WTC11 (cell line): Measurements from ENCODE around the gene ZNRF1. TPM values are rescaled to one million over a fixed set of nuclear protein-coding genes. Genes with fewer than 3 reads are reported as not detected.

Experiments
- ATAC-seq: fragments of 200-7000 bp; cut with Tn5 transposase; 2 replicates; pipeline ENCODE4 v1.10.0; 2021; ENCODE audit warnings: mild to moderate bottlenecking, moderate library complexity
- CTCF ChIA-PET: fragments of 300-600 bp; sonication (Branson Sonifier 250); formaldehyde crosslinking; loops from one replicate; lab custom pipeline; 2021; ENCODE audit warnings: antibody characterized with exemption; lab: Charles Lee
- POLR2A ChIA-PET: fragments of 350-600 bp; sonication (Branson Sonifier 250); formaldehyde crosslinking; loops from one replicate; lab custom pipeline; 2021; ENCODE audit warnings: antibody characterized with exemption; lab: Charles Lee
- DNase-seq: peaks from one replicate; pipeline ENCODE4 v3.0.0; 2021; ENCODE audit warnings: low spot score
- H3K27ac Mint-ChIP-seq: 2 replicates; pipeline ENCODE4 v1.8.0; 2021; ENCODE audit warnings: mixed read lengths
- H3K27me3 Mint-ChIP-seq: 2 replicates; pipeline ENCODE4 v1.8.0; 2021; ENCODE audit warnings: low read depth, mild to moderate bottlenecking, moderate library complexity, mixed read lengths
- H3K36me3 Mint-ChIP-seq: 2 replicates; pipeline ENCODE4 v1.8.0; 2021; ENCODE audit warnings: mixed read lengths
- H3K4me1 Mint-ChIP-seq: 2 replicates; pipeline ENCODE4 v1.8.0; 2022; ENCODE audit warnings: mixed read lengths
- H3K4me3 Mint-ChIP-seq: 2 replicates; pipeline ENCODE4 v1.8.0; 2021; ENCODE audit warnings: mild to moderate bottlenecking, moderate library complexity, mixed read lengths
- H3K9me3 Mint-ChIP-seq: 2 replicates; pipeline ENCODE4 v1.8.0; 2021; ENCODE audit warnings: mixed read lengths
- ATF1 ChIP-seq: sonication (generic); formaldehyde crosslinking; IDR thresholded peaks from 2 replicates; pipeline ENCODE4 v1.8.1; 2023; ENCODE audit warnings: mild to moderate bottlenecking, moderate library complexity, missing genetic modification reagents
- E2F5 ChIP-seq: sonication (generic); formaldehyde crosslinking; IDR thresholded peaks from 2 replicates; pipeline ENCODE4 v1.8.1; 2022; ENCODE audit warnings: mild to moderate bottlenecking, moderate library complexity, missing genetic modification reagents
- GABPB1 ChIP-seq: sonication (generic); formaldehyde crosslinking; IDR thresholded peaks from 2 replicates; pipeline ENCODE4 v1.8.1; 2023; ENCODE audit warnings: mild to moderate bottlenecking, missing genetic modification reagents
- NR1H2 ChIP-seq: sonication (generic); formaldehyde crosslinking; IDR thresholded peaks from 2 replicates; pipeline ENCODE4 v1.9.0; 2021; ENCODE audit warnings: mild to moderate bottlenecking, moderate library complexity, missing genetic modification reagents
- STAT6 ChIP-seq: sonication (generic); formaldehyde crosslinking; conservative IDR thresholded peaks from 2 replicates; pipeline ENCODE4 v1.8.1; 2023; ENCODE audit warnings: mild to moderate bottlenecking, low read depth, missing genetic modification reagents, moderate library complexity
- USF1 ChIP-seq: sonication (generic); formaldehyde crosslinking; IDR thresholded peaks from 2 replicates; pipeline ENCODE4 v1.8.0; 2022; ENCODE audit warnings: mild to moderate bottlenecking, missing genetic modification reagents
- ZNF281 ChIP-seq: sonication (generic); formaldehyde crosslinking; IDR thresholded peaks from 2 replicates; pipeline ENCODE4 v1.8.0; 2023; ENCODE audit warnings: mild to moderate bottlenecking, missing genetic modification reagents
- ZNF396 ChIP-seq: fragments of 250-450 bp; sonication (Bioruptor Pico); IDR thresholded peaks from 2 replicates; pipeline ENCODE4 v1.8.0; 2021; ENCODE audit warnings: mild to moderate bottlenecking, moderate library complexity, borderline replicate concordance
- total RNA-seq: library from RNA; stranded (reverse); gene quantifications from 3 replicates; pipeline ENCODE4 v1.2.3, GENCODE V29; 2021

Gene ZNRF1
- total RNA-seq, 1 experiment from 2014 or later: 47.6 TPM

GRCh38 chr16:74991268-74991592, 7.6 kb upstream of the ZNRF1 start:
- Mint-ChIP-seq H3K4me1 (peaks cover 15% of the 10 kb centered on the region), H3K36me3 (no peaks in the 10 kb centered on the region), H3K27ac (no peak overlapping the region), H3K9me3 (0 out of 2 replicates have a peak, but pooled peaks cover 4% of the 10 kb centered on the region), H3K4me3 (no peak overlapping the region), H3K27me3 (no peaks in the 10 kb centered on the region; the same call in 1 of the 2 replicates)
- TF ChIP-seq USF1 (CRISPR knock-in tag) (no peak), NR1H2 (no peak)
- no peak for ATAC-seq
- ChIA-PET CTCF (interaction anchor here (0.9 to 2.1 kb wide), 4 partner anchors 8 to 178 kb away, joined by 3 to 13 read pairs (median 4); no protein-coding TSS in a partner anchor), POLR2A (no interaction called here)
- DNase-seq: no peak

GRCh38 chr16:74991593-74992403, 7.0 kb upstream of the ZNRF1 start:
- ATAC-seq (peak; percentile 28; the same call in 1 of the 2 replicates), DNase-seq (no peak)
- H3K4me1 Mint-ChIP-seq: peaks cover 15% of the 10 kb centered on the region
- H3K27ac Mint-ChIP-seq: no peak overlapping the region
- no peaks in the 10 kb centered on the region; the same call in 1 of the 2 replicates for H3K27me3 Mint-ChIP-seq
- CTCF ChIA-PET: interaction anchor here (0.9 to 2.1 kb wide), 5 partner anchors 9 to 178 kb away, joined by 3 to 13 read pairs (median 4); no protein-coding TSS in a partner anchor
- POLR2A ChIA-PET: no interaction called here
- H3K36me3 Mint-ChIP-seq: no peaks in the 10 kb centered on the region
- H3K9me3 Mint-ChIP-seq: 0 out of 2 replicates have a peak, but pooled peaks cover 4% of the 10 kb centered on the region
- H3K4me3 Mint-ChIP-seq: no peak overlapping the region
- TF ChIP-seq ZNF396 (CRISPR knock-in tag) (no peak), GABPB1 (CRISPR knock-in tag) (peak; percentile 50)
- TF ChIP-seq, all 79 proteins: peak for 1

GRCh38 chr16:74995986-74996385, 2.8 kb upstream of the ZNRF1 start:
- CTCF ChIA-PET: no interaction called here
- peaks cover 5% of the 10 kb centered on the region for H3K27me3 Mint-ChIP-seq
- no peak for DNase-seq
- 0 out of 2 replicates have a peak, but pooled peaks cover 4% of the 10 kb centered on the region for H3K9me3 Mint-ChIP-seq
- POLR2A ChIA-PET: no interaction called here
- peaks cover 35% of the 10 kb centered on the region for H3K4me1 Mint-ChIP-seq
- TF ChIP-seq ZNF281 (no peak), E2F5 (no peak), ATF1 (no peak)
- no peak overlapping the region for H3K27ac Mint-ChIP-seq
- no peak for ATAC-seq
- no peak overlapping the region for H3K4me3 Mint-ChIP-seq
- H3K36me3 Mint-ChIP-seq: no peaks in the 10 kb centered on the region

GRCh38 chr16:74997042-74997491, 1.8 kb upstream of the ZNRF1 start:
- Mint-ChIP-seq H3K4me3 (no peak overlapping the region), H3K9me3 (0 out of 2 replicates have a peak, but pooled peaks cover 4% of the 10 kb centered on the region), H3K27me3 (peaks cover 5% of the 10 kb centered on the region), H3K27ac (peak overlapping the region; percentile 81; the same call in 1 of the 2 replicates), H3K36me3 (no peaks in the 10 kb centered on the region), H3K4me1 (peaks cover 32% of the 10 kb centered on the region)
- POLR2A ChIA-PET: no interaction called here
- no peak for ATAC-seq
- CTCF ChIA-PET: interaction anchor here (0.6 to 3.9 kb wide), 9 partner anchors 9 to 1189 kb away, joined by 3 to 158 read pairs (median 7); partner anchors contain the start of gene WDR59
- no peak for TF ChIP-seq STAT6 (CRISPR knock-in tag)
- TF ChIP-seq GABPB1 (CRISPR knock-in tag): peak; percentile 96
- DNase-seq: no peak
